Measurements from ENCODE around the gene RELN. TPM values are rescaled to one million over a fixed set of nuclear protein-coding genes. Genes with fewer than 3 reads are reported as not detected.

Gene RELN
- total and polyA plus RNA-seq, 10 of the 15 experiments (the other 5 are each of a cell fraction or from before 2014, with no cell fraction given), result 0.11 to 0.21 TPM; not detected in 8

- no peak for TF ChIP-seq E4F1 (IDR thresholded peaks at IDR 0.05; ENCODE audit: borderline replicate concordance, partially characterized antibody)
- no peak for TF ChIP-seq CUX1 (IDR thresholded peaks at IDR 0.05; ENCODE audit: insufficient replicate concordance, low read depth, low read length)
These were observed 391.0 kb downstream of the RELN start (continued) for GRCh38 chr7:103598326-103598905.

GRCh38 chr7:103597606-103598005 is 391.9 kb downstream of the RELN start:
- POLR2A ChIA-PET, result no interaction called here
- no peak overlapping the region for H3K4me3 ChIP-seq
- SMC1A ChIA-PET (ENCODE audit: uncharacterized antibody, unreplicated experiment), result interaction anchor here (0.9 kb wide), 1 partner anchor 9 kb away, joined by 3 read pairs; no protein-coding TSS in a partner anchor
- no peaks in the 10 kb centered on the region for H3K9me3 ChIP-seq (replicated peaks; ENCODE audit: control insufficient read depth, insufficient read depth, low read length)
- RAD21 ChIA-PET (ENCODE audit: unreplicated experiment), result no interaction called here
- no peak overlapping the region for H3K4me2 ChIP-seq (ENCODE audit: control insufficient read depth, insufficient read depth)
- no peak for FAIRE-seq
- intact Hi-C loops (cut with micrococcal nuclease; ENCODE audit: unreplicated experiment) (no loop called here), in situ Hi-C loops (cut with MboI) (no loop called here)
- H2AFZ ChIP-seq (ENCODE audit: control insufficient read depth, low read depth, low read length), result no peak overlapping the region
- H3K79me2 ChIP-seq (ENCODE audit: control insufficient read depth, insufficient read depth, low read length), result no peaks in the 10 kb centered on the region
- no peaks in the 10 kb centered on the region for H3K4me1 ChIP-seq (ENCODE audit: control insufficient read depth, insufficient read depth, low read length)
- no peaks in the 10 kb centered on the region for H3K36me3 ChIP-seq (ENCODE audit: control insufficient read depth in 2 of 2, insufficient read depth in 2 of 2, low read length in 1 of 2)
- no peak for ATAC-seq
- H3K27me3 ChIP-seq (replicated peaks in 1 of 2; ENCODE audit: control insufficient read depth in 2 of 2, insufficient read depth in 2 of 2, low read length in 1 of 2), result no peaks in the 10 kb centered on the region; a peak in 1 of 4 replicates
- no peak overlapping the region for H3K9ac ChIP-seq (ENCODE audit: control insufficient read depth, insufficient read depth, low read length)
- CTCF ChIA-PET, result no interaction called here
- no peak overlapping the region for H3K27ac ChIP-seq (ENCODE audit: control insufficient read depth, insufficient read depth)
- 0% methylated on average over 2 of the region's 2 CpGs for WGBS (ENCODE audit: insufficient coverage, insufficient replicate concordance, low lambda C conversion rate, missing lambda C conversion rate)
- no peaks in the 10 kb centered on the region for H4K20me1 ChIP-seq (ENCODE audit: control insufficient read depth, insufficient read depth)
- no TSS peak for BruUV-seq (replicated peaks)
- DNase-seq (ENCODE audit: low read depth, low spot score), result no peak
- no peak for TF ChIP-seq RB1 (IDR thresholded peaks at IDR 0.05; ENCODE audit: borderline replicate concordance)
- no peak for TF ChIP-seq SMC3 (IDR thresholded peaks at IDR 0.05; ENCODE audit: borderline replicate concordance, low read length)
- no peak for TF ChIP-seq USF2 (IDR thresholded peaks at IDR 0.05; ENCODE audit: borderline replicate concordance, low read depth, low read length)
- no peak for TF ChIP-seq RAD21 (IDR thresholded peaks at IDR 0.05; ENCODE audit: insufficient read depth, low read depth, low read length)
- no peak for TF ChIP-seq PAX5 (IDR thresholded peaks at IDR 0.05; ENCODE audit: borderline replicate concordance, low read depth, low read length)
- TF ChIP-seq ZZZ3 (IDR thresholded peaks at IDR 0.05; ENCODE audit: control insufficient read depth, insufficient read length, low read depth), result no peak
- TF ChIP-seq STAT1 (conservative IDR thresholded peaks at IDR 0.05), result no peak
- no peak for TF ChIP-seq MYB (IDR thresholded peaks at IDR 0.05; ENCODE audit: borderline replicate concordance, low read depth, low read length)
- no peak for TF ChIP-seq ESRRA (IDR thresholded peaks at IDR 0.05; ENCODE audit: low read length)
- no peak for TF ChIP-seq ASH2L (IDR thresholded peaks at IDR 0.05; ENCODE audit: borderline replicate concordance, low read depth)
- TF ChIP-seq BRCA1 (IDR thresholded peaks at IDR 0.05; ENCODE audit: low read depth, low read length), result no peak
- no peak for TF ChIP-seq ATF7 (IDR thresholded peaks at IDR 0.05; ENCODE audit: low read depth)

Data from GM12878 (cell line).